ENCODE results near the gene CCR6.

The CCR6 gene

DNA sequence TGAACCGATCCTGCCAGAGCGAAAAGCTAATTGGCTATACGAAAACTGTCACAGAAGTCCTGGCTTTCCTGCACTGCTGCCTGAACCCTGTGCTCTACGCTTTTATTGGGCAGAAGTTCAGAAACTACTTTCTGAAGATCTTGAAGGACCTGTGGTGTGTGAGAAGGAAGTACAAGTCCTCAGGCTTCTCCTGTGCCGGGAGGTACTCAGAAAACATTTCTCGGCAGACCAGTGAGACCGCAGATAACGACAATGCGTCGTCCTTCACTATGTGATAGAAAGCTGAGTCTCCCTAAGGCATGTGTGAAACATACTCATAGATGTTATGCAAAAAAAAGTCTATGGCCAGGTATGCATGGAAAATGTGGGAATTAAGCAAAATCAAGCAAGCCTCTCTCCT is 14.2 kb downstream of the CCR6 start:
- DNase-seq (ENCODE audit: insufficient read length, low spot score) (no peak), FAIRE-seq (no peak)
- TF ChIP-seq POU2F2 (IDR thresholded peaks at IDR 0.05; ENCODE audit: low read depth, low read length): no peak
- no peak for TF ChIP-seq PAX5 (IDR thresholded peaks at IDR 0.05; ENCODE audit: insufficient read depth, low read length, severe bottlenecking)
- no peak for TF ChIP-seq POLR2AphosphoS5 (IDR thresholded peaks at IDR 0.05; ENCODE audit: low read depth, low read length)
- TF ChIP-seq POLR2A (IDR thresholded peaks at IDR 0.05; ENCODE audit: low read depth, low read length): no peak

DNA sequence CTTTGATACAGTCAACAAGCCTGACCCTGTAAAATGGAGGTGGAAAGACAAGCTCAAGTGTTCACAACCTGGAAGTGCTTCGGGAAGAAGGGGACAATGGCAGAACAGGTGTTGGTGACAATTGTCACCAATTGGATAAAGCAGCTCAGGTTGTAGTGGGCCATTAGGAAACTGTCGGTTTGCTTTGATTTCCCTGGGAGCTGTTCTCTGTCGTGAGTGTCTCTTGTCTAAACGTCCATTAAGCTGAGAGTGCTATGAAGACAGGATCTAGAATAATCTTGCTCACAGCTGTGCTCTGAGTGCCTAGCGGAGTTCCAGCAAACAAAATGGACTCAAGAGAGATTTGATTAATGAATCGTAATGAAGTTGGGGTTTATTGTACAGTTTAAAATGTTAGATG is 15.0 kb downstream of the CCR6 start:
- peak; percentile 38 for FAIRE-seq

DNA sequence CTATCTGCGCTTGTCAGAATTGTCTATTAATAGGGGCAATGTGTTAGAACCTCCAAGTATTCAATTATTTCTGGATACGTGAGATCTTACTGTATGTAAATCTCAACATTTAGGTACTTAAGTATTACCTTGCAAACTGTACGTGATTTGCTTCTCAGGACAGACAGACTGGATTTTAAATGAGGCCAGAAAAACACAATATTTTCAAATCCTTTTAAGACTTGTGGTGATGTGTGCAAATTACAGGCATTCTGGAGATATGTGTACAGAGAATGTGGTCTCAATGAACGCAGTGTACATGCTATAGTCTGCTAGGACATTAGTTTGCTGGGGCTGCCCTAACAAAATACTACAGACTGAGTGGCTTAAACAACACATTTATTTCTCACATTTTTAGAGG is 16.9 kb downstream of the CCR6 start:
- FAIRE-seq: peak; percentile 70
- no peak for DNase-seq (ENCODE audit: insufficient read length, low spot score)
- TF ChIP-seq POLR2A (IDR thresholded peaks at IDR 0.05; ENCODE audit: low read depth, low read length) (no peak), POU2F2 (IDR thresholded peaks at IDR 0.05; ENCODE audit: low read depth, low read length) (no peak), POLR2AphosphoS5 (IDR thresholded peaks at IDR 0.05; ENCODE audit: low read depth, low read length) (no peak), PAX5 (IDR thresholded peaks at IDR 0.05; ENCODE audit: insufficient read depth, low read length, severe bottlenecking) (no peak), TAF1 (IDR thresholded peaks at IDR 0.05; ENCODE audit: low read depth, low read length) (no peak)

More for the DNA sequence above, 15.0 kb downstream of the CCR6 start:
- TF ChIP-seq POLR2AphosphoS5 (IDR thresholded peaks at IDR 0.05; ENCODE audit: low read depth, low read length): no peak
- DNase-seq (ENCODE audit: insufficient read length, low spot score): no peak

DNA sequence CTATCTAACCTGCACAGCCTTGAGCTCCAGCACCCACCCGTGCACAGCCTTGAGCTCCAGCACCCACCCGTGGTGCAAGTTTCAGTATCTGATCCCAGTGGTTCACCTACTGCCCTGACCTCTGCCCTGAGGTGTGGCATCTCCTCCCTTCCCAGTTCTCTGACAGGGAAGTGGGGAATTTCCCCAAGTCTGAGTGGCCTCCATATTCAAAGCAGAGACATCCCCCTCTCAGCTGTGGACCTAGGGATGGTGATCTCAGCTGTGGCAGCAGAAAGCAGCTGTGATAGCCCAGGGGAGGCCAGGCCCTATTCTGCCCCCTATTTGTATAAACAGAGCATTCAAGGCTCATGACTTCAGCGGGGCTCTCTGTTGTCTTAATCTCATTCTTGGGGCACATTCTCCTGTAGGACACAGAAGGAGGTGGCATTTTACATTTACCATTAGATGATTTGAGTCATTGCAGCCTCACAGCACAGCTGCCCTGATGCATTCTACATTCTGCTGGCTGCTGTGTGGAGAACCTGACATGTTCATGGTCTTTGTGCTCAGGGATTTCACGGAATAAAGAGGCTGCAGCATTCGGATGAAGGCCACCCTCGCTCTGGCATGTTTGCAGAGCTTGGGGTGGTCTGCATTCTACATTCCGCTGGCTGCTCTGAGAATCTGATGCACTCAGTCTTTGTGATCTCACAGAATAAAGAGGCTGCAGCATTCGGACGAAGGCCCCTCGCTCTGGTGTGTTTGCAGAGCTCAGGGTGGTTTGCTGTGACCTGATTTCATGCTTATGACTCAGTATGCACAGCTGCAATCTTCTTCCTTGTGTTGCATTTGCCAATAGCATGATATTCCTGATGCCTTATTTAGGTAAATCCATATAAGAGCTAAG is 17.9 kb downstream of the CCR6 start:
- no peak for TF ChIP-seq TAF1 (IDR thresholded peaks at IDR 0.05; ENCODE audit: low read depth, low read length)
- TF ChIP-seq POLR2AphosphoS5 (IDR thresholded peaks at IDR 0.05; ENCODE audit: low read depth, low read length): no peak
- TF ChIP-seq SPI1 (IDR thresholded peaks at IDR 0.05; ENCODE audit: low read depth, low read length): no peak
- 0 out of 2 replicates have a peak, but pooled peaks have one; percentile 24 for TF ChIP-seq POU2F2 (IDR thresholded peaks at IDR 0.05; ENCODE audit: low read depth, low read length)
- TF ChIP-seq POLR2A (IDR thresholded peaks at IDR 0.05; ENCODE audit: low read depth, low read length): no peak
- TF ChIP-seq PAX5 (IDR thresholded peaks at IDR 0.05; ENCODE audit: insufficient read depth, low read length, severe bottlenecking): no peak
- DNase-seq (ENCODE audit: insufficient read length, low spot score) (no peak), FAIRE-seq (peak; percentile 73)

- TF ChIP-seq POU2F2 (IDR thresholded peaks at IDR 0.05; ENCODE audit: low read depth, low read length) (0 out of 2 replicates have a peak, but pooled peaks have one; percentile 37), TAF1 (IDR thresholded peaks at IDR 0.05; ENCODE audit: low read depth, low read length) (no peak), PAX5 (IDR thresholded peaks at IDR 0.05; ENCODE audit: insufficient read depth, low read length, severe bottlenecking) (no peak), SPI1 (IDR thresholded peaks at IDR 0.05; ENCODE audit: low read depth, low read length) (no peak)
- DNase-seq (ENCODE audit: insufficient read length, low spot score) (peak; percentile 56), FAIRE-seq (peak; percentile 83)
Observed at GRCh38 chr6:167141667-167142432, 19.0 kb downstream of the CCR6 start.

- FAIRE-seq (no peak), DNase-seq (ENCODE audit: insufficient read length, low spot score) (no peak)
- TF ChIP-seq POLR2A (IDR thresholded peaks at IDR 0.05; ENCODE audit: low read depth, low read length) (no peak), POU2F2 (IDR thresholded peaks at IDR 0.05; ENCODE audit: low read depth, low read length) (no peak), PAX5 (IDR thresholded peaks at IDR 0.05; ENCODE audit: insufficient read depth, low read length, severe bottlenecking) (no peak), TAF1 (IDR thresholded peaks at IDR 0.05; ENCODE audit: low read depth, low read length) (no peak), POLR2AphosphoS5 (IDR thresholded peaks at IDR 0.05; ENCODE audit: low read depth, low read length) (no peak), SPI1 (IDR thresholded peaks at IDR 0.05; ENCODE audit: low read depth, low read length) (no peak)
Observed at GRCh38 chr6:167142433-167142761, 19.5 kb downstream of the CCR6 start.

- FAIRE-seq (no peak), DNase-seq (ENCODE audit: insufficient read length, low spot score) (no peak)
- TF ChIP-seq POLR2A (IDR thresholded peaks at IDR 0.05; ENCODE audit: low read depth, low read length): no peak
- TF ChIP-seq POU2F2 (IDR thresholded peaks at IDR 0.05; ENCODE audit: low read depth, low read length): no peak
- TF ChIP-seq POLR2AphosphoS5 (IDR thresholded peaks at IDR 0.05; ENCODE audit: low read depth, low read length): no peak
- no peak for TF ChIP-seq SPI1 (IDR thresholded peaks at IDR 0.05; ENCODE audit: low read depth, low read length)
- no peak for TF ChIP-seq TAF1 (IDR thresholded peaks at IDR 0.05; ENCODE audit: low read depth, low read length)
- no peak for TF ChIP-seq PAX5 (IDR thresholded peaks at IDR 0.05; ENCODE audit: insufficient read depth, low read length, severe bottlenecking)
Observed at GRCh38 chr6:167143041-167143440, 20.1 kb downstream of the CCR6 start.

- DNase-seq (ENCODE audit: insufficient read length, low spot score) (no peak), FAIRE-seq (no peak)
- TF ChIP-seq POU2F2 (IDR thresholded peaks at IDR 0.05; ENCODE audit: low read depth, low read length) (no peak), POLR2AphosphoS5 (IDR thresholded peaks at IDR 0.05; ENCODE audit: low read depth, low read length) (no peak), PAX5 (IDR thresholded peaks at IDR 0.05; ENCODE audit: insufficient read depth, low read length, severe bottlenecking) (no peak), SPI1 (IDR thresholded peaks at IDR 0.05; ENCODE audit: low read depth, low read length) (no peak), TAF1 (IDR thresholded peaks at IDR 0.05; ENCODE audit: low read depth, low read length) (no peak), POLR2A (IDR thresholded peaks at IDR 0.05; ENCODE audit: low read depth, low read length) (no peak)
Observed at GRCh38 chr6:167145461-167145860, 22.6 kb downstream of the CCR6 start.

- no peak for DNase-seq (ENCODE audit: insufficient read length, low spot score)
- peak; percentile 40; the same call in 1 of the 2 replicates for TF ChIP-seq POLR2AphosphoS5 (IDR thresholded peaks at IDR 0.05; ENCODE audit: low read depth, low read length)
- no peak for TF ChIP-seq POU2F2 (IDR thresholded peaks at IDR 0.05; ENCODE audit: low read depth, low read length)
- no peak for TF ChIP-seq SPI1 (IDR thresholded peaks at IDR 0.05; ENCODE audit: low read depth, low read length)
- TF ChIP-seq PAX5 (IDR thresholded peaks at IDR 0.05; ENCODE audit: insufficient read depth, low read length, severe bottlenecking): no peak
- no peak for TF ChIP-seq TAF1 (IDR thresholded peaks at IDR 0.05; ENCODE audit: low read depth, low read length)
- peak; percentile 46; the same call in 1 of the 2 replicates for TF ChIP-seq POLR2A (IDR thresholded peaks at IDR 0.05; ENCODE audit: low read depth, low read length)
- FAIRE-seq: peak; percentile 51
Observed at GRCh38 chr6:167146135-167146534, 23.2 kb downstream of the CCR6 start.
